Endothelial cell (in vitro differentiated cells): ENCODE data around the gene PDE3A. TPM values are rescaled to one million over a fixed set of nuclear protein-coding genes. Genes with fewer than 3 reads are reported as not detected.
"Not testable (repeated sequence)": the region's sequence is repeated elsewhere in the genome, so short reads cannot be mapped to it uniquely, and the experiment has no call there.

ENCODE experiments used
- DNase-seq: peaks from one replicate; pipeline ENCODE4 v3.0.0; 2021; ENCODE audit warnings: low spot score
- H3K27ac Mint-ChIP-seq: one replicate; pipeline ENCODE4 v1.8.0; 2021; ENCODE audit warnings: mixed read lengths, inconsistent platforms; ENCODE audit not compliant: unreplicated experiment
- H3K27me3 Mint-ChIP-seq: one replicate; pipeline ENCODE4 v1.8.0; 2021; ENCODE audit warnings: mild to moderate bottlenecking, moderate library complexity, mixed read lengths, inconsistent platforms; ENCODE audit not compliant: unreplicated experiment
- H3K36me3 Mint-ChIP-seq: one replicate; pipeline ENCODE4 v1.8.0; 2021; ENCODE audit warnings: mild to moderate bottlenecking, low read depth, mixed read lengths, inconsistent platforms; ENCODE audit not compliant: unreplicated experiment
- H3K4me1 Mint-ChIP-seq: one replicate; pipeline ENCODE4 v1.8.0; 2021; ENCODE audit warnings: mild to moderate bottlenecking, mixed read lengths, inconsistent platforms; ENCODE audit not compliant: unreplicated experiment
- H3K4me3 Mint-ChIP-seq: one replicate; pipeline ENCODE4 v1.8.0; 2021; ENCODE audit warnings: mild to moderate bottlenecking, mixed read lengths, inconsistent platforms; ENCODE audit not compliant: unreplicated experiment
- H3K9me3 Mint-ChIP-seq: one replicate; pipeline ENCODE4 v1.8.0; 2021; ENCODE audit warnings: mixed read lengths, inconsistent platforms; ENCODE audit not compliant: unreplicated experiment
- CTCF ChIP-seq: fragments of 200-600 bp; sonication (generic); IDR thresholded peaks from one replicate; pipeline ENCODE4 v1.5.0; 2021; ENCODE audit warnings: antibody characterized with exemption; ENCODE audit not compliant: unreplicated experiment
- long read RNA-seq: library from polyadenylated mRNA; unstranded; transcript quantifications from one replicate; pipeline ENCODE4 v2.0.0, GENCODE V29; 2020; ENCODE audit not compliant: unreplicated experiment
- total RNA-seq: library from RNA; stranded (reverse); fragmentation: NEBNext Ultra II Directional; extraction: Animal tissue kit (Norgen Biotek cat#: 25700); gene quantifications from one replicate; pipeline ENCODE4 v1.2.1, GENCODE V29; 2021; ENCODE audit not compliant: unreplicated experiment

The PDE3A gene
- total RNA-seq, result 0.97 TPM
- long read RNA-seq, result 0 reads

- Mint-ChIP-seq H3K9me3 (no peaks in the 10 kb centered on the region), H3K27ac (no peak within 1 kb of the TSS), H3K27me3 (peaks cover 2% of the 10 kb centered on the region), H3K36me3 (no peaks in the 10 kb centered on the region), H3K4me3 (peak within 1 kb of the TSS; percentile 94), H3K4me1 (peaks cover 4% of the 10 kb centered on the region)
- TF ChIP-seq CTCF, result no peak
- DNase-seq, result peak; percentile 67
Observed at GRCh38 chr12:20368114-20368650, at the start of gene PDE3A. Gene PDE3A (plus strand): TSS chr12:20368537. CDS start chr12:20369285, 748 bp downstream.

- Mint-ChIP-seq H3K27me3 (peaks cover 1% of the 10 kb centered on the region), H3K4me1 (no peaks in the 10 kb centered on the region), H3K27ac (no peak overlapping the region), H3K9me3 (no peaks in the 10 kb centered on the region), H3K36me3 (no peaks in the 10 kb centered on the region), H3K4me3 (no peak overlapping the region)
- no peak for TF ChIP-seq CTCF
- DNase-seq, result no peak
Observed at GRCh38 chr12:20319366-20319765, 49.0 kb upstream of the PDE3A start.

- no peaks in the 10 kb centered on the region for H3K36me3 Mint-ChIP-seq
- no peaks in the 10 kb centered on the region for H3K4me1 Mint-ChIP-seq
- H3K9me3 Mint-ChIP-seq, result no peaks in the 10 kb centered on the region
- H3K27ac Mint-ChIP-seq, result no peak overlapping the region
- no peak overlapping the region for H3K4me3 Mint-ChIP-seq
- peaks cover 1% of the 10 kb centered on the region for H3K27me3 Mint-ChIP-seq
- no peak for DNase-seq
- no peak for TF ChIP-seq CTCF
Observed at GRCh38 chr12:20320552-20320951, 47.8 kb upstream of the PDE3A start.

- not testable (repeated sequence) for H3K4me3 Mint-ChIP-seq, H3K9me3 Mint-ChIP-seq, H3K27me3 Mint-ChIP-seq, DNase-seq, H3K36me3 Mint-ChIP-seq, H3K4me1 Mint-ChIP-seq, H3K27ac Mint-ChIP-seq
Observed at GRCh38 chr12:20330826-20331505, 37.4 kb upstream of the PDE3A start.

- Mint-ChIP-seq H3K4me1 (no peaks in the 10 kb centered on the region), H3K9me3 (no peaks in the 10 kb centered on the region), H3K36me3 (no peaks in the 10 kb centered on the region), H3K27me3 (peaks cover 3% of the 10 kb centered on the region), H3K4me3 (no peak overlapping the region), H3K27ac (no peak overlapping the region)
- no peak for TF ChIP-seq CTCF
- no peak for DNase-seq
Observed at GRCh38 chr12:20339060-20339459, 29.3 kb upstream of the PDE3A start.
